GM10266 (cell line): ENCODE data around the gene RFTN1.

Source experiments
- DNase-seq: peaks from one replicate; pipeline ENCODE4 v3.0.0; 2012; ENCODE audit errors: extremely low spot score
- CTCF ChIP-seq: IDR thresholded peaks from 2 replicates; pipeline ENCODE4 v1.5.1; 2012; ENCODE audit warnings: mild to moderate bottlenecking, low read depth; ENCODE audit not compliant: control insufficient read depth, insufficient read depth; ENCODE audit errors: missing control alignments

RFTN1 gene

DNA sequence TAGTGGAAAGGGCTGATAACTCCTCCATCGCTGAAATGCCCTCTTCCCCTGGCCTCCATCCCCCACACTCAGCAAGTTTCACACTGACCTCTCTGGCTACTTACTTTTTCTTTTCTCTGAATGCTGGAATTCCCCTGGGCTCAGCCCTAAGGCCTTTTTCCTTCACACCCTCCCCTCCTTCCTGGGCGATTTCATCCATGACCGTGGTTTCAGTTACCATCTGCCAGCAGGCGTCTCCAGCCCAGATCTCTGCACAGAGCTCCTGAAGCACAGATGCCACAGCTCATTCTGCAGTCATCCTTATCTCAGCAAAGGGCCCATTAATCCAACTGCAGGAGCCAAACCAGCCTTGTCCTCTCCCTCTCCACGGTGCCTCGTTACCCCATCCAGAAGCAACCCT is 114.0 kb downstream of the RFTN1 start:
- TF ChIP-seq CTCF = no peak
- DNase-seq = no peak

- no peak for DNase-seq
- TF ChIP-seq CTCF = no peak
Observed at GRCh38 chr3:16398648-16399047, 114.9 kb downstream of the RFTN1 start.

- DNase-seq = no peak
- TF ChIP-seq CTCF = no peak
Observed at GRCh38 chr3:16396202-16396601, 117.3 kb downstream of the RFTN1 start.

- no peak for TF ChIP-seq CTCF
- no peak for DNase-seq
Observed at GRCh38 chr3:16395212-16395611, 118.3 kb downstream of the RFTN1 start.

DNA sequence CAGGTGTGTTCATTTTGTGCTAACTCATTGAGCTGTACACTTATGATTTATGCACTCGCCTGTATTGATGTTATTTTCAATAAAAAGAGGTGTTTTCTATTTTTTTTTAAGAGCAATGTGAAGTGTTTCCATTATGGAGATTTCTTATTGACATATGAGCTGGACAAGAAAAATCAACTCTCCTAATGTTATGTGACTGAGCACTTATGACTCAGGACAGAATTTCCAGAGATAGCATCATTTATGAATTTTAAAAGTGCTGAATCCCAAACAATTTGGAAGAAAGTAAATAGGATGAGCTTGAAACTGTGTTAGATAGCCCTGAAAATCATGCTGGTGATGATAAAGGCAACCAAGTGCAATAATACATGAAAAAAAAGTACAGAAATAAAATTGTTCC is 118.9 kb downstream of the RFTN1 start:
- DNase-seq = no peak

GRCh38 chr3:16392717-16393116 is 120.8 kb downstream of the RFTN1 start:
- DNase-seq = no peak
- no peak for TF ChIP-seq CTCF

More for the DNA sequence above, 118.9 kb downstream of the RFTN1 start:
- no peak for TF ChIP-seq CTCF

DNA sequence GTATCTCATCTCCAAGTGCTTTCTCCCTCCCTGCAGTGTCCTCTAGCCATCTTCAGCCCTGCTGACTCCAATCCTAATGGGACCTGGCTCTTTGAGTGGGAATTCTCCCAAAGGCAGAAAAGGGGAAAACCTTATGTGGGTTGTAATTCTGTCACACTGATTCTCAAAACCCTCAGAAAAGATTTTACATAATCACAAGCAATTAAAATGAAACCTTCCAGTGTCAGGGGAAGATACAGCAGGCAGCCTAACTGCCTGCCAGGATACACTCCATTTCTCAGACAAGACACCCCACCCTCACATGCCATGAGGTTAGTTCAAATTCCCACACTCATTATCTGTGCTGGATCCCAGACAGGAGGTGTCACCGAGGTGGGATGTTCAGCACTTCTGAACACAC is 121.4 kb downstream of the RFTN1 start:
- TF ChIP-seq CTCF = no peak
- no peak for DNase-seq
